HG02840 (cell line): Measurements from ENCODE around the gene MKX.

Experiments used
- ATAC-seq: cut with Tn5 transposase; IDR thresholded peaks from one replicate; pipeline ENCODE4 v1.9.1; 2021; ENCODE audit warnings: mild to moderate bottlenecking, moderate library complexity, moderate number of reproducible peaks; ENCODE audit not compliant: unreplicated experiment, low FRiP score

MKX gene

DNA sequence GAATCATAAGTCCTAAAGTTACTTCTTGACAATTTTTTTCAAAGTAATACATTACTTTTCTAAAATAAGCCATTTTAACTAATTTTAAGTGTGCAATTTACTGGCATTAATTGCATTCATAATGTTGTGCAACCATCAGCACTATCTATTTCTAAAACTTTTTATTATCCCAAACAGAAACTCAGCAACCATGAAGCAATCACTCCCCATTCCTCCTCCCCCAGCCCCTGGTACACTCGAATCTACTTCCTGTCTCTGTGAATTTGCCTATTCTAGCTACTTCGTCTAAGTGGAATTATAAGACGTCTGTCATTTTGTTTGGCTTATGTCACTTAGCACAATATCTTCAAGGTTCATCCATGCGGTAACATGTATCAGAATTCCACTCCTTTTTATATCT lies 84.9 kb downstream of the MKX start:
- ATAC-seq: no peak

DNA sequence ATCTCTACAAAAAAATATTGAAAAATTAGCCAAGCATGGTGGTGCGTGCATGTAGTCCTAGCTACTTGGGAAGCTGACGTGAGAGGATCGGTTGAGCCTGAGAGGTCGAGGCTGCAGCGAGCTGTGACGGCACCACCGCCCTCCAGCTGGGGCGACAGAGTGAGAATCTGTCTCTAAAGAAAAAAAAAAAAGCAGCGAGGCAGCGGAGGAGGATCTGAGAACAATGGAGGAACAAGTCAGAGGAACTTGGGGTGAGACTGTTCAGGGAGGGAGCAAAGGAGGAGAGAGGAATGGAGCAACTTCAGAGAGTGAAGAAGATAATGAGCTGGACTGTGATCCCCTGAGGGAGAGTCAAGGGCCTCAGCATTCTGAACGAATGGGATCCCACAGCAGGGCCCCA lies 85.4 kb downstream of the MKX start:
- no peak for ATAC-seq

DNA sequence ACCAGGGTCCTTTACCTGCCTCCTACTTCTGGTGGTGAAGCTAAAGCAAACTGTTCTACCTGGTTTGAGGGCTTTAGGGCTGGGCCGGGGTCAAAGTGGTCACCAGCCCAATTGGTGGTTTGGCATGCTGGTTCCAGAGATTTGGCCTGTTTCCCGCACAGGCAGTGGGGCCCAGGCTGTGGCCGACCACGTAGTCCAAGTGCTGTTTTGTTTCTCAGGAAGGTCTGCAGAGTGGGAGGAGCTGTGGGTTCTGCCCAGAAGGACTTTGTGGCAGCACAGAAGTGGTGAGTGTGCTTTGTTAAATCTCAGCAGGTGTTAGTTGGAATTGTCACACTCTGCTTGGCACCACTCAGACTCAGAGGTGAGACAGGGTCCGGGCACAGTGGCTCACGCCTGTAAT lies 85.8 kb downstream of the MKX start:
- no peak for ATAC-seq

DNA sequence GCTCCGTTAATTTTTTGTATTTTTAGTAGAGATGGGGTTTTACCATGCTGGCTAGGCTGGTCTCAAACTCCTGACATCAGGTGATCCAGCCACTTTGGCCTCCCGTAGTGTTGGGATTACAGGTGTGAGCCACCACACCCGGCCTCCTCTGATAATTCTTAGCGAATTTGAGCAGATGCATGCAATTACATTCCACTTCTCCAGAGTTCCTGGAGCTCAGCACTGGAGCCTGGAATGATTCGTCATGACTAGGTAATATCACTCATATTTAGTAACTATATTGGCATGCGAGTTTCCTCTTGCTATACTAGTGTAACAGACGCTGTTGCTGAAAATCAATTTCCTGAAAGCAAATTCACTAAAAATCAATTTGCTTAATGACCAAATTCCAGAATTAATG lies 86.8 kb downstream of the MKX start:
- ATAC-seq: no peak

DNA sequence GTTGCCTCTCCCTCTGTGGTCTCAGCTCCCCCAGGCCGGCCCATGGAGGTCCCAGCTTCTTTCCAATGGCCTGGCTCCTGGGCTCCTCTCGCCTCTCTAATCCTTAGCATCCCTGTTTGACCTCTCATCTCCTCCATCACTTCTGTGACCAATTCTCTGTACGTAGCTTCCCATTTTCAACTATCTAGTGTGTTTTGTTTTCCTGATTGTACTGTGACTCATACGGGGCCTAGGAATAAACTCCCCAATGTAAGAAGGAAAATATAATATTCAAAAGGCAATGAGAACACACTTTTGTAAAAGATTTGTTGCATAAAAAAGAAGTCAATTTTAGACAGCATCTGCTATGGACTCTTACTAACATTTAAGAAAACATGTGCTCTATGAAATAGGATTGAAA lies 90.3 kb downstream of the MKX start:
- ATAC-seq: no peak

DNA sequence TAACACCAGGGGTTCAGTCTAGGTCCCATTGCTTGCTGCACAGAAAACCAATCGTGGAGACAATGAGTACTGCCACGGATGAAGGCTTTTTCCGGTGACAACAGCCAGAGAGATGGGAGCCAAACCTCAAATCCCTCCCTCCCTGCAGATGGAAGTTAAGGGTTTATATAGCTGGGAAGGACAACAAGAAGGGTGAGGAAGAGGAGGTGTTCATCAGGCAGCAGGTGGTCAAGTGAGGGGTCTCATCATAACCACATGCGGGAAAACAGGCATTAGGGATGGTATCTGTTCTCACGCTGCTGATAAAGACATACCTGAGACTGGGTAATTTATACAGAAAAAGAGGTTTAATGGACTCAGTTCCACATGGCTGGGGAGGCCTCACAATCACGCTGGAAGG lies 91.3 kb downstream of the MKX start:
- no peak for ATAC-seq

DNA sequence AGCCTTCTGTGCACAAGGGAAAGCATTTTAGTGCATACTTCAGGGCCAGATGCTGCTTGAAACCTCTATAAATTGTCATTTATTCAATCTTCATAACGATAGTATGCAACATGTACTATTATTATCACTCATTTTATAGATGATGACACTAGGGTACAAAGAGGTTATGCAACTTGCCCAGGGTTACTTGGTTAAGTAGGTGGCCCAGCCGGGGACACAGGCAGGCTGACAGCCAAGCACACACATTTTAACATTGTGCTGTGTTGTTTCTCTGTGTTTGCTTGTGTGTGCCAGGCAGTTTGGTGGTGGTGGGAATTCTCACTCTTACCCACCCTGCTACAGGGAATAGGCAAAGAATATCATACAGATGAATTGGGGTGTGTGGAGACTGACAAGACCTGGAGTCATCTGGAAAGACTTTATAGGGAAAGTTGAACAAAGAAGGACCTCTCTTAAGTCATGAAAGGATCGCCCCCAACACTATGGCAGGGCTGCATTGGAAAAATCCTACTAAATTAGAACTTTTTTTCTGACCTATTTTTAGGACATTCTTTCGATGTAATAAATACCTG lies 98.9 kb downstream of the MKX start:
- ATAC-seq: no peak

DNA sequence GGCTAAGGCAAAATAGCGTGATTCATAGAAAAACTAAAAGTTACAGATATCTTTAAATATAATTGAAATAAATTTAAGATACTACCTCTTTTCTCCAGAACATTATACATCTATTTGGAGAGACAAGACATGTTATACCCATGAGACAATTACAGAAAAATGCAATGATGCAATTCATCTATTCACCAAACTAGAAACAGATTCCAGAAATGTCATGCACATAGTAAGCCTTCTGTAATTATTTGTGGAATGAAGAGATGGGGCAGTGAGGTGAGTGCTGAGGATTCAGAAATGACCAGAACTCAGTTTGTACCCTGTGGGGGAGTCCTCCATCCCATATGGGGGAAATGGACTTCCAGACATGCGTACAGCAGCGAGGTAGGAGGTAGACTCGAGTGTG lies 99.4 kb downstream of the MKX start:
- ATAC-seq: no peak

DNA sequence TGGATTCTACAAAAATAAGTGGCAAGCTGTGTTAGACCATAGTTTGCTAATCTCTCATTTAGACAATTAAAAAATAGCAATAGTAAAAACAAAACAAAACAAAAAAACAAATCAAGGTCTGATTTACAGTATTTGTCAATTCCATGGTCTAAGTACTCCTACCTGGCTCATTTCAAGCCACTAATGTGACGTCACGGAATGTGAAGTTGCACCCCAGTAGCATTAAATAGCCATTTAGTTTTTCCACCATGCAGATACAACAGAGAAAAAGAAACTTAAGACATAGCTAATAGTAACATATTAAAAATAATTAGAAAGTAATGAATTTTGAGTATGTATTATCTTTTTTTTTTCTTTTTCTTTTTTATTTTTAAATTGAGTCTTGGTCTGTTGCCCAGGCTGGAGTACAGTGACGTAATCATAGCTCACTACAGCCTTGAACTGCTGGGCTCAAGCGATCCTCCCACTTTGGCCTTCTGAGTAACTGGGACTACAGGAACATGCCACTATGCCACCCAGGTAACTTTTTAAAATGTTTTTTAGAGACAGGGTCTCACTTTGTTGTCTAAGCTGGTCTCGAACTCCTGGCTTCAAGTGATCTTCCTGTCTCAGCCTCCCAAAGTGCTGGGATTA lies 101.2 kb downstream of the MKX start:
- no peak for ATAC-seq

DNA sequence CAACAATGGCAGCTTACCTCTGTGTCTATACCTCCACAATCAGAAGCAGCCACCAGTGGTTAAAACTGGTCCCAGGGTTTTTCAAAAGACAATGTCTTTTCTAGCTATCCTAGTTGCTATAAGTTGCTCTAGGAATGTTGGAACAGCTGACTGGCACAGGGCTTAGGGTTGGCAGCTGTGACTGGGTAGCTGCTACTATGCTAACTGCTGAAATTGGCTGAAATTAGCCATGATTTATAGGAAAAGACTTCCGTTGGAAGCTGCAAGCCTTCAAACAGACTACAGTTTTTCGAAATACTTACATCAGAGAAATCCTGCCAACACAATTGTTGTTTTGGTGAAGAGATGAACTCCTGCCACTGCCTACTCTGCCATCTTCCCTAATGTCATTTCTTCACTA lies 102.3 kb downstream of the MKX start:
- no peak for ATAC-seq

DNA sequence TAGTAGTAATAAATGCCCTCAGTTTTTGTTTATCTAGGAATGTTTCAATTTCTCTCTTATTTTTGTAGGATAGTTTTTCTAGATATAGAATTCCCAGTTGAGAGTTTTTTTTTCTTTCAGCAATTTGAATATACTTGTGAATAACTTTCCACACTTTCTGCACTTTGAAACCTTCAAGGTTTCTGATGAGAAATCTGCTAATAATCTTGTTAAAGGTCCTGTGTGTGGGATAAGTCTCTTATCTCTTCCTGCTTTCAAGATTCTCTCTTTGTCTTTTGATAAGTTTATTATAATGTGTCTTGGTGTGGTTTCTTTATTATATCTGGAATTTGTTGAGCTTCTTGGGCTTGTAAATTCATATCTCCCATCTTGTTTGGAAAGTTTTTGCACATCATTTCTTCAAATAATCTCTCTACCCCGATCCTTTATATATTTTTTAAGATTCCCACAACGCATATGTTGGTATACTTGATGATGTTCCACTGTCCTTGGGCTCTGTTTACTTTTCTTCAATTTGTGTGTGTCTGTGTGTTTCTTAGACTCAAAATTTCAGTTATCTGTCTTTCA lies 103.5 kb downstream of the MKX start:
- no peak for ATAC-seq

DNA sequence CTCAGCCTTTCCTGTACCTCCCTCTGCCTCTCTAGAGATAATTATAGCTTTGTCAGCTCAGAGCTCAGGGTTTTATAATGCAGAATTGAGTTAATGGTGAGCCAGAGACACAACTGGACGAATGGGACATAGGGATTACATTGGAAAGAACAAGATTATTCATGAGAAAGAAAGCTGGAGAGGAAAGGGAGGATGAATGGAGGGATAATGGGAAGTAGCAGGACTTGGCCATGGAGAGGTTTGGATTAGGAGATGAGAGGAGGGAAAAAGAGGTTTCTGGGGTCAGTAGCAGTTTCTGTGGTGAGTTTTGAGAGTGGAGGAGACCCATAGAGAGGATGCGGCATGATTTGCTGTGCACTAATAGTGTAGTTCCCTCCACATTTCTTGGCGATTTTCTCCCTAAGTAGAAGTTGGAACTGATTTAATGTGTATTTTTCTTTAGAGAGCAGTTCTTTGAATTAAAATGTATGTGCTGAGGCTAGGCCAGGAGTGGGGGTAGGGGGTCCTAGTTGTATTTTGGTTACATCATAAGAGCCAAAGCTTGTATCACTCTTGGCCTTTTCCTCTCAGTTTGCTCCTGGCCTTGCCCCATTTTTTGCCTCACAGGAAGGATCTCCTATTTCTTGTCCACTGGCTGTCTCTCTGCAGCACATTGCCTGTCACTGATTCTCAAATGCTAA lies 107.4 kb downstream of the MKX start:
- no peak for ATAC-seq

DNA sequence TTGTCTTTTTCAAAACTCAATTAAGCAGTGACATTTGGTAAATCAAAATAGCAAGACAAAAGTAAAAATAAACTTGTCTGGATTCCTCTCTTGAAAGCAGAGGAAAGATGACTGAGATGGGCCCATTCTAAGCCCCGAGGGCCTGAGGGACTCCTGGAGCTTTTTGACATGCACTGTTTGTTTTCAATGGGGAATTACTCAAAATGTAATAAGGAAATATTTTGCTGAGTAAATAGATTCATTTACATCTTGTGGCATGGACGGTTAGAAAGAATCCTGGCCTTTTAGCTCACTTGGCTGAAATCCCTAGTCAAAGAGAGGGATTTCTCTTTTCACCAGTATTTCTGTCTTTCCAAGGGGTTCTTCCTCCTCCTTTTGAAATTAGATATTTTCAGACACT lies 108.0 kb downstream of the MKX start:
- ATAC-seq: no peak

DNA sequence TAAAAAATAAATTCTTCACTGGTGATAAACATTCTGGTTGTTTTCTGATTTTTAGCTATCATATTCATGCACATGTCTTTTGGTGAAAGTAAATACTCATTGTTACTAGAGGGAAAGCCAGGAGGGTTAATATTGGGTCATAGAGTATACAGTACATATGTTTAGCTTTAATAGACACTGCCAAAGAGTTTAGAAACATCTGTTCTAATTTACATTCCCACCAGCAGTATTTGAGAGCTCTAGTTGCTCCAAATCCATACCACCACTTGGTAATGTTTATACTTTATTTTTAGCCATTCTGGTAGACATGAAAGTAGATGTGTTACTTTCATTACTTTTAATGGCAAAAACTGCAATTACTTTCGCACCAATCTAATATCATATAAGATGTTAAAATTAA lies 108.8 kb downstream of the MKX start:
- ATAC-seq: no peak

DNA sequence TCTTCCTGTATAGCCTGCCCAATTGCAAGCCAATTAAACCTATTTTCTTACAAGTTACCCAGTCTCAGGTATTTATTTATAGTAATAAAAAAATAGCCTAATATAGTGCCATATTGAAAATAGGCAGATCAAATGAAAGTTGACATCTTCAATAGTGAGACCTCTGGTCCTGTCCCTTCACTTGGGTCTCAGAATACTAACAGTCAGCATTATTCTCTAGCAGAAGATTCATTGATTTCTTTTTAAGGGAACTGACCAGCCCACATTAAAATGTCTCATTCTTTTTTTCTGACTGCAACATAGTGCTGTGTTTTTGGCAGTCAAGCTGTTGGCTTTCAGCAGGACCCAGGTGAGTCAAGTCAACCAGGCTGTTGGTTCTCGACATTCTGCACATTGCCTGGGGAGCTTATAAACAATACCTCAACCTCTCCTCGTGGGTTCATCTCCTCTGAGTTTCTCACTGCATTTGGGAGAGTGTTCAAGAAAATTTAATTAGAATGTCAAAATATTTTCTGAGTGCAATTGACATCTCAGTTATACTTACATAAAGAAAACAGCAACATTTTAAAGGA lies 109.8 kb downstream of the MKX start:
- ATAC-seq: no peak

DNA sequence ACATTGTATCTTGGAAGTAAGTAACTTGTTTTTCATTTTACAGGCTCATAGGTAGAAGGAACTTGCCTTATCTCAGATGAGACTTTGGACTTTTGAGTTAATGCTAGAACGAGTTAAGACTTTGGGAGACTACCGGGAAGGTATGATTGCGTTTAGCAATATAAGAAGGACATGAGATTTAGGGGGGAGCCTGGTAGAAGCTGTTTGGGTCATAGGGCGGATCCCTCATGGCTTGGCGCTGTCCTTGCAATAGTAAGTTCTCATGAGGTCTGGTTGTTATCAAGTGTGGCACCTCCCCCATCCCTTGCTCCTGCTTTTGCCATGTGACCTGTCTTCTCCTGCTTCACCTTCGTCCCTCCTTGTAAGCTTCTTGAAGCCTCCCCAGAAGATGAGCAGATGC lies 110.3 kb downstream of the MKX start:
- no peak for ATAC-seq

DNA sequence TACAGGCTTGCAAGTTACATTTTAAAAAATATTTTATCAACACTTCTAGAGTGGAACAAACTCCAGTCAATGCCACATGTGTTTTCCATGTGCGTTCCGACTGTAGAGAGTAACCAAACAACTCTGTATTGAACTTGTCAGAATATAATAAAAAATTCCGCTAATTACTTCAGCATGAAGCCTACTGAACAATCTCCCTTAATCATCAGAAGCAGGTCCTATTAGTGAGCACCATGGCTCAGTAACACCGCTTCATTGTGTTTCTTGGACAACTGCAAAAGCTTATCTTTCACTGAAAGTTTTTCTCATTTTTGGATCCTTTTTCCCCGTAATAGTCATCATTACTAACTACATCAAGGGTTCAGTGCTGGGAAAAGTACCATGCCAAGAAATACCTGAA lies 117.0 kb downstream of the MKX start:
- no peak for ATAC-seq

DNA sequence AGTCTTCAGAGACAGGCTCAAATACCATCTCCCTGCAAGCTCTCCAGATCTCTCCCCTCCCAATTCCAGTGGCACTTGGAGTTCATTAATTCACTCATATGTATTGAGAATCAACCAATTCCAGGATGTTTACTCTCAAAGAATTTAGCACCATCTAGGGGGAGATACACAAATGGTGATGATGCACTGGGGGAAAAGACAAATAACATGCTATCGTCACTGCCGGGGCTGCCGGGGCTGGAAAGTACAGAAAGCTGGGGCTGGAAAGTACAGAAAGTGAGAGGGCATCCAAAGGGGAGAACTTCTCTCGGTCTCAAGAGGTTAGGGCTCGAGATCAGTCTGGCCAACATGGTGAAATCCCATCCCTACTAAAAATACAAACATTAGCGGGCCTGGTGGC lies 118.7 kb downstream of the MKX start:
- no peak for ATAC-seq

DNA sequence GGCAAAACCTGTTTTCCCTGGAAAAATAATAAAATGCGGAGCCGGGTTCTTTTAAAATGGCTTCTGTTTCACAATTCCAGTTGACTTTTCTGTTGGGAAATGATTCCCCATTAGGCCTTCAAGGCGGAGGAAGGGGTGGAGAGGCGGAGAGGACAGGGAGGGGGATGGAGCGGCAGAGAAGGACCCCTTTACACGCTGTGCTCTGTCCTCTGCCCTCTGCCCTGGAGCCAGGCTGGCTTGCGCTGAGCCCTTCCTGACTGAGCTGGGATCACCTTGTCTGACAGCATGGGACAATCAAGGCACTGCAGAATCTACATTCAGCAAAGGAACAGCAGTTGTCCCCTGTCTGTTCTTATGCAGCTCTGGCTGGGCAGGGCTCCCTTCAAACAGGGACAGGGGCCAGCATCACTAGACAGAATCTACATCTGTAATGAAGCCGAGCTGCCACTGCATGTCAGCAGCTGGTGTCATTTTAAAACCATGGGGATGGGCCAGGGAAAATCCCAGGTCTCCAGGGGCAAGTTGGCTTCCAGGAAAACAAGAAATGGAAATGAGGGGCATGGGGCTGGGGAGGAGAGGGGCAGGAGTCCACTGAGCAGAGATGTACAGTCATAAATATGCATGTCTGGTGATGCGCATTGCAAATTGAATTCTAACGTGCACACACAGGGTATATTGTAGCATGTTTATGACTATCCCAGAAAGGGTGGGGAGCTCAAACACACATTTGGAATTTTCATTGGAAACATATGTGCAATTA lies 120.0 kb downstream of the MKX start:
- no peak for ATAC-seq

DNA sequence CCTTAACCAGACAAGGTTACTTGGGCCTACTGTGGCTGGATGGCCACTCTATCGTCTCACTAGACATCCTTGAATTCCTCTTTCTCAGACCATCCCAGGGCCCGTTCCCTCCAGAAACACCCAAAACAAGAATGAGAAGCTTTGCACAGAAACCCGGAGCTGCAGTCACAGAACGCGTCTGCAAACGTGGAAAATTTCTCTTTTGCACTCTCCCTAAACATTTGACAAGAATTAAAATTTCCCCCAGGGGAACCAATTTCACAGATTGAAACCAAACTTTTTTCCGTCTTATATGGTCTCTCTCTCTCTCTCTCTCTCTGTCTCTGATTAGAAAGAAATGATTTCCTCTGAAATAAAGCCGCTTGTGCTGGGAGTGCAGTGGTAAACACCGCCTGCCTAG lies 120.7 kb downstream of the MKX start:
- no peak for ATAC-seq
